Measurements from ENCODE around the gene FAM90A1. TPM values are rescaled to one million over a fixed set of nuclear protein-coding genes. Genes with fewer than 3 reads are reported as not detected.
"Not testable (repeated sequence)": the region's sequence is repeated elsewhere in the genome, so short reads cannot be mapped to it uniquely, and the experiment has no call there.

FAM90A1 gene
- total RNA-seq, result not detected
- not detected for polyA plus RNA-seq

GRCh38 chr12:8226992-8227731 is at the start of gene FAM90A1:
Gene FAM90A1 (minus strand): TSS chr12:8227618. CDS start chr12:8224832, 2,786 bp downstream.
- not testable (repeated sequence) for H3K27ac ChIP-seq (ENCODE audit: low read depth in 1 of 2, low read length in 2 of 2); H3K4me1 ChIP-seq (ENCODE audit: control insufficient read depth in 4 of 4, insufficient read depth in 4 of 4, low read length in 3 of 4); H3K9ac ChIP-seq (ENCODE audit: low read depth in 1 of 2, low read length in 2 of 2); H3K36me3 ChIP-seq (ENCODE audit: control insufficient read depth in 4 of 4, insufficient read depth in 3 of 4, low read depth in 1 of 4, low read length in 3 of 4); DNase-seq (ENCODE audit: low spot score); H3K9me3 ChIP-seq (ENCODE audit: control insufficient read depth in 4 of 4, low read length in 3 of 4); H3K4me3 ChIP-seq (ENCODE audit: low read depth in 1 of 3, low read length in 3 of 3); H3K27me3 ChIP-seq (ENCODE audit: control insufficient read depth in 4 of 4, insufficient read depth in 4 of 4, low read length in 3 of 4)
- WGBS, result 57% methylated on average over 22 of the region's 22 CpGs

GRCh38 chr12:8276397-8276796 is 49.0 kb upstream of the FAM90A1 start:
- H3K9ac ChIP-seq (ENCODE audit: low read depth in 1 of 2, low read length in 2 of 2); H3K4me1 ChIP-seq (ENCODE audit: control insufficient read depth in 4 of 4, insufficient read depth in 4 of 4, low read length in 3 of 4); H3K9me3 ChIP-seq (ENCODE audit: control insufficient read depth in 4 of 4, low read length in 3 of 4); H3K4me3 ChIP-seq (ENCODE audit: low read depth in 1 of 3, low read length in 3 of 3); DNase-seq (ENCODE audit: low spot score); H3K27ac ChIP-seq (ENCODE audit: low read depth in 1 of 2, low read length in 2 of 2); H3K27me3 ChIP-seq (ENCODE audit: control insufficient read depth in 4 of 4, insufficient read depth in 4 of 4, low read length in 3 of 4); H3K36me3 ChIP-seq (ENCODE audit: control insufficient read depth in 4 of 4, insufficient read depth in 3 of 4, low read depth in 1 of 4, low read length in 3 of 4): not testable (repeated sequence)
- 93% methylated on average over 1 of the region's 2 CpGs for WGBS

- WGBS, result 88% methylated on average over 4 of the region's 4 CpGs
- H3K4me1 ChIP-seq (ENCODE audit: control insufficient read depth in 4 of 4, insufficient read depth in 4 of 4, low read length in 3 of 4); H3K9me3 ChIP-seq (ENCODE audit: control insufficient read depth in 4 of 4, low read length in 3 of 4); H3K36me3 ChIP-seq (ENCODE audit: control insufficient read depth in 4 of 4, insufficient read depth in 3 of 4, low read depth in 1 of 4, low read length in 3 of 4); DNase-seq (ENCODE audit: low spot score); H3K27me3 ChIP-seq (ENCODE audit: control insufficient read depth in 4 of 4, insufficient read depth in 4 of 4, low read length in 3 of 4); H3K27ac ChIP-seq (ENCODE audit: low read depth in 1 of 2, low read length in 2 of 2); H3K4me3 ChIP-seq (ENCODE audit: low read depth in 1 of 3, low read length in 3 of 3); H3K9ac ChIP-seq (ENCODE audit: low read depth in 1 of 2, low read length in 2 of 2): not testable (repeated sequence)
These were observed 39.3 kb upstream of the FAM90A1 start for GRCh38 chr12:8266706-8267105.

DNA sequence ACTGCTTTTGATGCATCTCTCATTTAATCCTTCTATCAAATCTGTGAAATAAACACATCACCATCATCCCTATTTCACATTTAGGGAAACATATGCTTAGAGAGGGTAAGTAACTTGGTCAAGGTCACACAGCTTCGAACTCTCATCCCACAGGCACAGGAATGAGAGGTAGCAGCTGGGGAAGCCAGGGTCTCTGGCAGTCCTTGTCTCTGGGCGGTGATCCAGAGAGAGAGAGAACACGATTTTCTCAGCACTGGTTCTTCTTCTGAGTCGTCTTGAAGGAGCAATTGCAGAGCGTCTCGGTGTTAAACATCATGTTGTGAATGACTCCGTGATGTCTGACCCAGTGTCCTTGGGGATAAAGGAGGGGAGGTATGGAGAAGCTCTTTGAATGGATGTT is 36.8 kb upstream of the FAM90A1 start:
- H3K9ac ChIP-seq (ENCODE audit: low read depth in 1 of 2, low read length in 2 of 2); H3K4me1 ChIP-seq (ENCODE audit: control insufficient read depth in 4 of 4, insufficient read depth in 4 of 4, low read length in 3 of 4); H3K4me3 ChIP-seq (ENCODE audit: low read depth in 1 of 3, low read length in 3 of 3); H3K27me3 ChIP-seq (ENCODE audit: control insufficient read depth in 4 of 4, insufficient read depth in 4 of 4, low read length in 3 of 4); H3K36me3 ChIP-seq (ENCODE audit: control insufficient read depth in 4 of 4, insufficient read depth in 3 of 4, low read depth in 1 of 4, low read length in 3 of 4); DNase-seq (ENCODE audit: low spot score); H3K9me3 ChIP-seq (ENCODE audit: control insufficient read depth in 4 of 4, low read length in 3 of 4); H3K27ac ChIP-seq (ENCODE audit: low read depth in 1 of 2, low read length in 2 of 2): not testable (repeated sequence)
- 89% methylated on average over 7 of the region's 7 CpGs for WGBS

GRCh38 chr12:8261111-8261554 is 33.7 kb upstream of the FAM90A1 start:
- H3K9ac ChIP-seq (ENCODE audit: low read depth in 1 of 2, low read length in 2 of 2); H3K36me3 ChIP-seq (ENCODE audit: control insufficient read depth in 4 of 4, insufficient read depth in 3 of 4, low read depth in 1 of 4, low read length in 3 of 4); H3K4me1 ChIP-seq (ENCODE audit: control insufficient read depth in 4 of 4, insufficient read depth in 4 of 4, low read length in 3 of 4); H3K27me3 ChIP-seq (ENCODE audit: control insufficient read depth in 4 of 4, insufficient read depth in 4 of 4, low read length in 3 of 4); H3K4me3 ChIP-seq (ENCODE audit: low read depth in 1 of 3, low read length in 3 of 3); H3K9me3 ChIP-seq (ENCODE audit: control insufficient read depth in 4 of 4, low read length in 3 of 4); H3K27ac ChIP-seq (ENCODE audit: low read depth in 1 of 2, low read length in 2 of 2): not testable (repeated sequence)
- 68% methylated on average over 14 of the region's 14 CpGs for WGBS
- peak; percentile 39 for DNase-seq (ENCODE audit: low spot score)

- H3K9ac ChIP-seq (ENCODE audit: low read depth in 1 of 2, low read length in 2 of 2); H3K9me3 ChIP-seq (ENCODE audit: control insufficient read depth in 4 of 4, low read length in 3 of 4); H3K27ac ChIP-seq (ENCODE audit: low read depth in 1 of 2, low read length in 2 of 2); H3K4me3 ChIP-seq (ENCODE audit: low read depth in 1 of 3, low read length in 3 of 3); H3K4me1 ChIP-seq (ENCODE audit: control insufficient read depth in 4 of 4, insufficient read depth in 4 of 4, low read length in 3 of 4); DNase-seq (ENCODE audit: low spot score); H3K36me3 ChIP-seq (ENCODE audit: control insufficient read depth in 4 of 4, insufficient read depth in 3 of 4, low read depth in 1 of 4, low read length in 3 of 4); H3K27me3 ChIP-seq (ENCODE audit: control insufficient read depth in 4 of 4, insufficient read depth in 4 of 4, low read length in 3 of 4): not testable (repeated sequence)
- 85% methylated on average over 5 of the region's 5 CpGs for WGBS
These were observed 28.9 kb upstream of the FAM90A1 start for GRCh38 chr12:8256356-8256755.

DNA sequence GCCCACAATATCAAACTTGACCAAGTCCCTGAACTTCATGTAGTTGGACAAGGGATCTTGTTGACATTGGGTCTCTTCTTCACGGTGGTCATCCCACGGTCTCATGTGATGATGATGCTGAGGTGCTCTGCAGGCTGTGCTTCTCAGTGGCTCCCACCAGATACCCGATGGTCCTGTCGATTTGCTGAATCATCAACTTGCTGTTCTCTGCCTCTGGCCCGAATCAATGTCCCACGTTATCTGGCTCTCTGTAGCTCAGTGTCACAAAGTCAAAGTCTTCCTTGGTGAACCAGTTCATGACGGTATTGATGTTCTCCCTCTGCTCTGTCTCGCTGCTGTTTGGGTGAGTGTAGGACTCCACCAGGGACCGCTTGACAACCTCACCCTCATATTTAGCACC is 27.3 kb upstream of the FAM90A1 start:
- H3K4me3 ChIP-seq (ENCODE audit: low read depth in 1 of 3, low read length in 3 of 3); H3K27ac ChIP-seq (ENCODE audit: low read depth in 1 of 2, low read length in 2 of 2); H3K9ac ChIP-seq (ENCODE audit: low read depth in 1 of 2, low read length in 2 of 2); H3K27me3 ChIP-seq (ENCODE audit: control insufficient read depth in 4 of 4, insufficient read depth in 4 of 4, low read length in 3 of 4); H3K9me3 ChIP-seq (ENCODE audit: control insufficient read depth in 4 of 4, low read length in 3 of 4); H3K36me3 ChIP-seq (ENCODE audit: control insufficient read depth in 4 of 4, insufficient read depth in 3 of 4, low read depth in 1 of 4, low read length in 3 of 4); DNase-seq (ENCODE audit: low spot score); H3K4me1 ChIP-seq (ENCODE audit: control insufficient read depth in 4 of 4, insufficient read depth in 4 of 4, low read length in 3 of 4): not testable (repeated sequence)
- WGBS, result 92% methylated on average over 9 of the region's 9 CpGs

- DNase-seq (ENCODE audit: low spot score); H3K9me3 ChIP-seq (ENCODE audit: control insufficient read depth in 4 of 4, low read length in 3 of 4); H3K36me3 ChIP-seq (ENCODE audit: control insufficient read depth in 4 of 4, insufficient read depth in 3 of 4, low read depth in 1 of 4, low read length in 3 of 4); H3K4me3 ChIP-seq (ENCODE audit: low read depth in 1 of 3, low read length in 3 of 3); H3K27me3 ChIP-seq (ENCODE audit: control insufficient read depth in 4 of 4, insufficient read depth in 4 of 4, low read length in 3 of 4); H3K4me1 ChIP-seq (ENCODE audit: control insufficient read depth in 4 of 4, insufficient read depth in 4 of 4, low read length in 3 of 4); H3K9ac ChIP-seq (ENCODE audit: low read depth in 1 of 2, low read length in 2 of 2); H3K27ac ChIP-seq (ENCODE audit: low read depth in 1 of 2, low read length in 2 of 2): not testable (repeated sequence)
- 90% methylated on average over 27 of the region's 29 CpGs for WGBS
These were observed 24.8 kb upstream of the FAM90A1 start for GRCh38 chr12:8252056-8252818.

All from liver (tissue), 9 donors.